LNCAP (cell line): ENCODE measurements around the gene ST7.

Experiments used
- TF ChIP-seq, protein P1 (sequence below): fragments of 450-650 bp; IDR thresholded peaks from 2 replicates; pipeline ENCODE4 v1.5.1; 2017; ENCODE audit warnings: mild to moderate bottlenecking

Gene ST7

DNA sequence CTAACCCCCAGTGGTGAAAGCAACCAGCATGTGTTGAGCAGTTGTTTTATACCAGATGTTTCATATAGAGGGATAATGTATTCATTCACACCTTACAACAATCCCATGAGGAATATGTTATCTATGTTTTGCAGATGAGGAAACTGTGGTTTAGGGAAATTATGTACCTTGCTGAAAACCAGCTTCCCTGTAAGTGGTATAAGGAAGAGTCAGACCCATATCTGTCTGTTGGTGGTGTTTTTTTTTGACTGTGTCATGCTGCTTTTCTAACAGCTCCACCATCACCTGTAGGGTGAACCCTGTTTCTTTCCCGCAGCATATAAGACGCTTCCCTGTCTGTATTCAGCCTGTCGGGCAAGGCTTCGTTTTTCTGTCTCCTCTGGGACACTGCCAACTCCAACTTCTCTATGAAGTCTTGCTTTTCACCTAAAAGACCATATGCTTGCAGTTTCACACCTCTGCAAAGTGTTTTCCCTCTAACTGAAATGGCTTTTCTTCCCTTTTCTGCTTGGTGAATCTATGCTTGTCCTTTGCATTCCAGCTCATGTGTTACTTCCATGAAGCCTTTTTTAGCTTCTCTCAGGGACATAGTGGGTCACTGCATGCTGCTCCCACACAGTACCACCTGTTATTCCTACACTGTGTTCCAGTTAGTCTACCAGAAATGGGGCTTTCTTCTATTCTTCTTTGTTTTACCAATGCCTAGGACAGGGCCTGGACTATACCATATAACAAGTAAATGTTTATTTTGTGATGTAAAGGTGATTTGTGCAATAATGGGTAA, 92.8 kb downstream of the ST7 start:
- TF ChIP-seq, protein P1, sequence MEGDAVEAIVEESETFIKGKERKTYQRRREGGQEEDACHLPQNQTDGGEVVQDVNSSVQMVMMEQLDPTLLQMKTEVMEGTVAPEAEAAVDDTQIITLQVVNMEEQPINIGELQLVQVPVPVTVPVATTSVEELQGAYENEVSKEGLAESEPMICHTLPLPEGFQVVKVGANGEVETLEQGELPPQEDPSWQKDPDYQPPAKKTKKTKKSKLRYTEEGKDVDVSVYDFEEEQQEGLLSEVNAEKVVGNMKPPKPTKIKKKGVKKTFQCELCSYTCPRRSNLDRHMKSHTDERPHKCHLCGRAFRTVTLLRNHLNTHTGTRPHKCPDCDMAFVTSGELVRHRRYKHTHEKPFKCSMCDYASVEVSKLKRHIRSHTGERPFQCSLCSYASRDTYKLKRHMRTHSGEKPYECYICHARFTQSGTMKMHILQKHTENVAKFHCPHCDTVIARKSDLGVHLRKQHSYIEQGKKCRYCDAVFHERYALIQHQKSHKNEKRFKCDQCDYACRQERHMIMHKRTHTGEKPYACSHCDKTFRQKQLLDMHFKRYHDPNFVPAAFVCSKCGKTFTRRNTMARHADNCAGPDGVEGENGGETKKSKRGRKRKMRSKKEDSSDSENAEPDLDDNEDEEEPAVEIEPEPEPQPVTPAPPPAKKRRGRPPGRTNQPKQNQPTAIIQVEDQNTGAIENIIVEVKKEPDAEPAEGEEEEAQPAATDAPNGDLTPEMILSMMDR, result no peak

DNA sequence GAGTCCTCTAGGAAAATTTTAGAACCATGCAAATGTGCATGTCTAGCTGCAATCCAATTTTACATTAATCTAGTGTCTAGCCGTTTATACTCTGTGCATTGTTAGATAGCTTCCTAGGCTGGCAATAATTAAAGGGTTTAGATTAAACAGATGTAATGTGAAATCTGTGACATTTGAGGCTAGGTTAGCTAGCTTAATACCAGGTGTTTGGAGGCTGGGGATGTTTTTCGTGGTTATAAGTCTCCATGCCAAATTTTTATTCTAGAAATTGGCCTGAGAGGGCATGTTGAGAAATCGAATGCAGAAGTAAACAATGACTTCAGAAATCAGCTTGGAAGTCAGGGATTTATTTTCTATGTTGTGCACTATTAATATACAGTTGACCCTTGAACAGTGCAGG, 94.2 kb downstream of the ST7 start:
- TF ChIP-seq, protein P1, result no peak

DNA sequence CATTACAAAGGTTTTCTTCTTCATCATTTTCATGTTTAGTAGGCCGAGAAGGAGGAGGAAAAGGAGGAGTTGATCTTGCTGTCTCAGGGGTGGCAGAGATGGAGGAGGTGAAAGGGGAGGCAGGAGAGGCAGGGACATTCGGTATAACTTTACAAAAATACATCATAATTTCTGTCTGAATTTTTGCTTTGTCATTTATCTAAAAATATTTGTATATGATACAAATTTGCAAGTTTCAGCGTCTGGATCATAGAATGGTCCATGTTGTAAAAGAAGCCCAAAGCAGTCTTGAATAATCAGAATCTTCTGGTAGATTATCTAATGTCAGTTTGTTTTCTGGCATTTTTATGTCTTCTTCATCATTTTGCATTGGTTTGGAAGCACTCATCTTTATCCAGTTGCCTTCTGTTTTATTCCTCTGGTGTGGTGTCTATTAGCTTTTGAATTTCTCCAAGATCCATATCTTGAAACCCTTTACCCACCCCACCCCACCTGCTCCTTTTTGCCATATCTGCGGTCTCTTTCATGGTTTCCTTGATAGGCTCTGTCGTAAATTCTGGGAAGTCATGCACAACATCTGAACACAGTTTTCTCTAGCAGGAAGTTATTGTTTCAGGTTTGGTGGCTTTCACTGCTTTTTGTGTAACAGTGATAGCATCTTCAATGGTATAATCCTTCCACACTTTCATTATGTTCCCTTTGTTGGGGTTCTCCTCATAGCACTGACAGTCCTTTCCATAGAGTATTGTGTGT, 95.0 kb downstream of the ST7 start:
- TF ChIP-seq, protein P1, result no peak

DNA sequence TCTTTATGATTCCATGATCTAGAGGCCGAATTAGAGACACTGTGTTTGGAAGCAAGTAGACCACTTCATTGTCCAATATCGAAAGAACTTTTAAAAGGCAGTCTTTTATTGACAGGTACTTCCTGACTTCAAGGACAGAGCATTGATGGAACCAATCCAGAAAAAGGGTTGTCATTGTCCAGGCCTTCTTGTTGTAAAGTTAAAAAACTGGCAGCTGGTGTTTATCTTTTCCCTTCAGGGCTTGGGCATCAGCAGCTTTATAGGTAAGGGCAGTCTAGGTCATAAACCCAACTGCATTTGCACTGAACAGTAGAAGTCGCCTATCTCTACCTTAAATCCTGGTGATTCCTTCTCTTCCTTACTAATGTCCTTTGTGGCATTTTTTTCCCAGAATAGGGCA, 95.6 kb downstream of the ST7 start:
- TF ChIP-seq, protein P1, result no peak

DNA sequence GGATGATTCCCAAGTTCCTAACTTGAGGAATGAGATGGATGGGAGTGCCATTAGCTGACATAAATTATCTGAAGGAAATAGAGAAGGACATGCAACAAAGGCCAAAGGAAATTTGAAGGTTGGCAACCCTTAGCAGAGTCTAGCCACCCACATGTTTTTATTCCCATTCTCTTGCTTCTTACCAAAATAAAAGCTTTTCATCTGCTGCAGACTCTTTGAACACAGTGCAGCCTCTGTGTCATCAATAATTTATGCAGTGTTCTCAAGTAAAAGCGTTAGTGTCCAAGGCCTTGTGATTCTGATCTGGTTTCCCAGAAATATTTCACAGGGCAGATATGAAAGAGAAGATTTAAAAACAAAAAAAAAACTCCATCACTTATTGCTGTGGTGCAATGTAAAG, 98.5 kb downstream of the ST7 start:
- TF ChIP-seq, protein P1, result no peak

DNA sequence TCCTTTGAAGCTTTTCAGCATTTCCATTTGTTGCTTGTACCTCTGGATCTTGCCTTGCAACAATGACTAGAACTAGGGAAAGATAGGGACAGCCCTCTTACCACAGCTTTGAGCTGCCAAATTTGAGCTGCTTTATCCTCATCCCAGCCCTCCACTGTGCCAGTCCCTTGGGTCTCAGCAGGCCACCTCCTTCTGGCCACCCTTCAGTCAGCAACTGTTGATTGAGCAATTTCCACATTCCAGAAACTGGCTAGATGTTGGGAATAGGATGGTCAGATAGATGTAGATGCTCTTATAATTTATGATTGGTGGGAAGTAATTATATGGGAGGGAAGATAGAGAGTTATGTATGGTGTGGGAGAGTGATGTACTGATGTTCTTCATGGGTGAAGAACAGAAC, 100.1 kb downstream of the ST7 start:
- TF ChIP-seq, protein P1, result no peak

DNA sequence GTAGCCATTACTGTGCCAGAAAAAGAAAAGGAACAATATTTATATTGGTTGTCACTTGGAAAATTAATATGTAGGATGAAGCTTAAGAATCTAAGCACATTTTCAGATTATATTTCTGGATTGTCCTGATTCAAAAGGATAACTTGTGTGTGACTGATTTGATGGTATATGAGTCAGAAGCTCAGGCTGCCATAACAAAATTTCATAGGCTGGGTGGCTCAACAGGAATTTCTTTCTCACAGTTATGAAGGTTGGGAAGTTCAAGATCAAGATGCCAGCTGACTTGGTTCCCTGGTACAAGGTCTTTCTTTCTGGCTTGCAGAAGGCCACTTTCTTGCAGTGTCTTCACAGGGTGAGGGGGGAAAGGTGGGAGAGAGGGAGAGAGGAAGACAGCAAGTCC, 108.5 kb downstream of the ST7 start:
- TF ChIP-seq, protein P1, result no peak
